GM18868 (cell line): ENCODE measurements around the gene KLHL25.
A peak's percentile ranks its signal among the peaks of the same experiment; 100 is the strongest.

Experiments
- ATAC-seq: cut with Tn5 transposase; IDR thresholded peaks from one replicate; pipeline ENCODE4 v1.9.1; 2021; ENCODE audit warnings: mild to moderate bottlenecking, moderate library complexity; ENCODE audit not compliant: unreplicated experiment

The KLHL25 gene

DNA sequence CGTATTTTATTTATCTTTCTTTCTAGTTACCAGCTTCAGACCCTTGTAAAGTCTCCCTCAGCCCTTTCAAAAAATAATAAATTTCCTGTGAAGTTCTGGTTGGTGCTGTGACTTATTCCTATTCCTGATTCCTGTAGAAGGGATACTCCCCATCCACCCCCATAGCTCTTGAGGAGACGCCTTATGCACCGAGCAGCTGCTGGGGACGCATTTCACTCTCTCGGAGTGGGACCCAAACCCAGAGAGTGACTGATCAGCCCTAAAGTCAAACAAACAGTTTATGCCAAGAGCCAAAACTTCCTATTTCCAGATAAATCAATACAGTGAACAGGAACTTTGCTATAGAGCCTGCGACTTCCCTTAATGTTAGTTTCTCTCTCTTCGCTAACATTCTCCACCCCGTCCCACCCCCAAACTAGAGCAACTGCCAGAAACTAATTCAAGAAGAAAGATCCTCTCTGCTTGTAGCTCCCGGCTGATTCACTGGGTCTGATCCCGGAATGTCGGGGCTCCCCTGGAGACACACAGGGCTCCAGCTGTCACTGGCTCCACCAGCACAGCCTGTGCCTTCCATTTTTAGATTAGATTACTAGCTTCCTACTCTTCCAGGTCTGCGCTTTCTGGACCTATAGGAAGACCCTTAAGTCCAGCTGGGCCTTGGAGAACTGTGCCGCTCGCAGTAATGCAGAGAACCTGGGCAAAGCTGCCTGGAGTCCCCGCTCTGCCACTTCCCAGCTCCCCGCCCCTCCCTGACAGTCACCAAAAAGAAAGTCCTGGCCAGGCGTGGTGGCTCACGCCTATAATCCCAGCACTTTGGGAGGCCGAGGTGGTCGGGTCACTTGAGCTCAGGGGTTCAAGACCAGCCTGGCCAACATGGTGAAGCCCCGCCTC is 45.2 kb downstream of the KLHL25 start:
- no peak for ATAC-seq

DNA sequence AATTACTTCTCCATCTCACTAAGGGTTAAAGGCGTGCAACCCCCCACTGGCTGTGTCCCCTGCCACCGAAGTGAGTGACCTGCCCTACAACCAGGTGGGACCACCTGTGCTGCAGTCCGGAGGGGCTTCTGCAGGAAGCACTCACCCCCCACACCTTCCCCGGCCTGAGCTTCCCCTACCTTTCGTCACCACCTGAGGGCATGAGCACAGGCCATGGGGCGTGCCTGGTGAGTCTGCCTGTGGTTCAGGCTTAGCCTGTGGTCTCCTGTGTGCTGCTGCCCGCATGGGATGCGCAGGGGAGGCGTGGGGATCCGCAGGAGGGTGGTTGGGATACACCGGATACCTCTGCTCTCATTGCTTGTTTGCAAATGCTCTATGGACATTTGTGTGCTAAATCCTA is 46.0 kb downstream of the KLHL25 start:
- no peak for ATAC-seq

DNA sequence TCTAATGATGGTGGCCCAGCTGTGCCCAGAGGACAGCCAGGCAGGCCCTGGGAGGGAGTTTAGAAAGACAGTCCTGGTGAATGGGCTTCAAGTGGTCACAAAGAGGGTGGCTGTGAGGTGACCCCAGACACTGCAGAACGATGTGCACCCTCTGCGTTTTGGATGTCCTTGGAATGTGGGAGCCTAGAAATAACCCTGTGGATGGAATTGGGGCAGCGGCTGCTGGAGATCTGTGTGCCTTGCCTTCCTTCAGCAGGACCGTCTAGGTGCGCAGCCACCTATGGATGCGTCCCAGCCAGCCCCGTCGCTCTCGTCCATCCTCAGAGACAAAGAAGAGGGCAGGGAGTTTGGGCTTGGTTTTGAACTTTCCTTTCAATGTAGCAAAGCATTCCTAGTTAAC is 46.5 kb downstream of the KLHL25 start:
- no peak for ATAC-seq

DNA sequence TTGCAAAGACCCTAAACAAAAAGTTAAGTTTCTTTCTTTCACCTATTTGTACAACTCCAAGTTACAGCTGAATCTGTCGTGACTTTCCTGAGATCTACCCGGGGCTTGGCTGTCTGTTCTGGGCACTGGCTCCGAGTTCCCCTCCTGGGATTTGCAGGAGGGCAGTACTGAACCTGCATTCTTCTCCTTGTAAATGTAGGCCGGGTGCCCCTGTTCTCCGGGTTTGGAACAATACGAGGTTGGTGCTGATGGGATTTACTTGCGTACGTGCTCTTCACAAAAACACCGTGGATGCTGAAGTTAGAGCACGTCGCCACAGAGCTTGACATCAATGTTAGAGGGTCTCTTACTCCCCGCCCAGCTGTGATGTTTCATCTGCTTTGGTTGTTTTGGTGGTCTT is 48.1 kb downstream of the KLHL25 start:
- ATAC-seq: no peak

DNA sequence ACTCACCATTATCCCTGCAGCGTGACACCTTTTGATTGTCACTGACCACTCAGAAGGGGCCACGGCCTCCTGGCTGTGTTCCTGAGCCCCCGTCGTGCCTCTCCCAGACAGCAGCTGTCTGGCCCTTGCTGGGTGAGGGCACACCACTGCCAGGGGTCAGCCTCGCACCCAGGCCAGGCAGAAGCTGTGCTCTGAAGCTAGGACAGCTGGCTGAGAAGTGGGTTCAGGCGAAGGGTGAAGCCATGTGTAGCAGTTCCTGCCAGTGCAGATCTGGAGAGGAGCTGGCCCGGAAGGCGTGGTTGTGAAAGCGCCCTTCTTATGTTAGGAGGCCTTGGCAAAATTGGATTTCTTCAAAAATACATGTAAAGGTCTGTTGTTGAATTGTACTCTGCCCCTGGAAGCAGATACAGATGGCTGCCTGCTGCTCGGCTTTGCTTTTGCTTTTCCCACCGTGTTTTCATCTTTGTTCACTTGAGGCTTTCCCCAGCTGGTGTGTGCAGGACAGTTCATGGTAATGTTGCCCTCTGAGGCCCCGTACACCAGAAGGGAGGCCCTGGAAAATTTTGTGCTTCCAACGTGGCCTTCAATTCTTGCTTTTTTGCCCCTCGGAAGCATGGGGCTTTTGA is 49.1 kb downstream of the KLHL25 start:
- no peak for ATAC-seq

DNA sequence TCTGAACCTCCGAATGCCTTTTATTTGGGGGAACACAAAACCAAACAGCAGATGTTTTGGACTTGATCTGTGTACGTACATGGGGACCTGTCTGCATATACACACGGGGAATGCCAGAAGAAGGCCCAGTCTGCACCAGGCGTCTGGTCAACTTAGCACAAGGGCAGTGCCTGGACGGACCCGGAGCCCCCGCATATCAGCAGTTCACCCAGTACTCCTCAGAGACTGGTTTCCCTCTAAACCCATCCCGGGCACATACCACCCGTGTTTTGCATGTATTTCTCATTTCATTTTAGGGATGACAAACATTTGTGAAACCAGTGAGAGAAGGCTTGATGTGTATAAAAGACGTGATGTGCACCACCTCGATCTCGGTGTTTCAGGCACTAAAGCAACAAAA is 49.7 kb downstream of the KLHL25 start:
- ATAC-seq: no peak

DNA sequence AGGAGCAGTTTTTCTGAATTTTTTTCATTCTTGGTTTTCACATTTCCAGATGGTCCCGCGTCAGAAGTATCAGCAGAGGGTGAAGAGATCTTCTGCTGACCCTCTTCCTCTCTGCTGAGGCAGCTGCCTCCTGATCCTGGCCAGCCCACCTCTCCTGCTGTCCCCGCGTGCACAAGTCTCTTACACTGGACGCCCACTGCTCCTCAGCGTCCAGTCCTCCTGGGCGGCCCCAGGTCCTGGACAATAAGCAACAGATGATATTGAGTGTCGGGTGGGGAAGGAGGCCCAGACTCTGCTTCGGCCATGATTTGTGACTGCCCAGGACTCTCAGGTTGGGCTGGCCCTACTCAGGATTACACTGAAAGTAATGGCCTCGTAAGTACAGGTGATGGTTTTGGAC is 50.1 kb downstream of the KLHL25 start:
- ATAC-seq: no peak

DNA sequence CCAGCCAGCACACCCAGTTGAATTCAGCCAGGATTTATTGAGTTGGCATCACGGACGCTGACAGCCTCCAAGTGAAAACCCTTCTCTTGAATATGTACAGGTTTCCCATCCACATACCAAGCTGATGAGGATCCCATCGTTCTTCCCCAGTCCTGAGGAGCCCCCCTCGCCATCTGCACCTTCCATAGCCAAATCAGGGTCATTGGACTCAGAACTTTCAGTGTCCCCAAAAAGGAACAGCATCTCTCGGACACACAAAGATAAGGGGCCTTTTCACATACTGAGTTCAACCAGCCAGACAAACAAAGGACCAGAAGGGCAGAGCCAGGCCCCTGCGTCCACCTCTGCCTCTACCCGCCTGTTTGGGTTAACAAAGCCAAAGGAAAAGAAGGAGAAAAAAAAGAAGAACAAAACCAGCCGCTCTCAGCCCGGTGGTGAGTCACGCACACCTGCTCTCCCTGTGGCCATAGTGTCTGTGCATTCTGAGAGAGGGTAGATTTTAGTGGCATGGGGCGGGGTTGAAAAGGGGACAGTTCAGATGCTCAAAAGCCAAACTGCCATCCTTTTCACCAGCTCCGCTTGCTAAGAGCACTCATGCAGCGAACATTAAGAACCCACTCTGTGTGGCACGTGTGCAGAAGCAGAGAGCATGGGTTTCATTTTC is 51.2 kb downstream of the KLHL25 start:
- ATAC-seq: no peak

DNA sequence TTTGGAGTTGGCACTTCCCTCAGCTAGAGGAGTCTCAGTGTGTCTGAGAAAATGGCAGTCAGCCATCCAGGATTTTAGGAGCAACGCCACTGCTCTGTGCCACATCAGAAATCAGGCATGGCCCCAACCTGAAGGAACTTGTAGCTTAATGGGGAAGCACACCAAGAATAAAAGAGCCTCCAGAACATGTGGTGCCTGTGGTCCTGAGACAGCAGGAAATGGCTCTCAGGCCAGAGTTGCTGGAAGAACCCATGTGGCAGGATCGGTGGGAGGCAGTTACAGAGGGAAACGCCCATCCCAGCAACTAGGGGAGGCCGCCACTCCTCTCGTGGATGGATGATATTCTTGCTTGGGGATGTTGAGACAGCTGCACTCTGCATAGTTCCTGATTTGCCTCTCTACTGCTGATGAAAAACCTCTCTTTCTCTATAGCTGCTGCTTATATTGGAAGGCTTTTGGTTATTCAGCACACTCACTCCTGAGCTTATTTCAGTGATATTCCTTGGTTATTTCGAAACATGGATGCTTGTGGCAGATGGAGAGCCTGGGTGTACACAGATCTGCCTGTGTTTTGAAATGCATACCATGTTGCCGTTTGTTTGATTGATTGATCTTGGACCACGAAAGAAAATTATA is 52.4 kb downstream of the KLHL25 start:
- no peak for ATAC-seq

DNA sequence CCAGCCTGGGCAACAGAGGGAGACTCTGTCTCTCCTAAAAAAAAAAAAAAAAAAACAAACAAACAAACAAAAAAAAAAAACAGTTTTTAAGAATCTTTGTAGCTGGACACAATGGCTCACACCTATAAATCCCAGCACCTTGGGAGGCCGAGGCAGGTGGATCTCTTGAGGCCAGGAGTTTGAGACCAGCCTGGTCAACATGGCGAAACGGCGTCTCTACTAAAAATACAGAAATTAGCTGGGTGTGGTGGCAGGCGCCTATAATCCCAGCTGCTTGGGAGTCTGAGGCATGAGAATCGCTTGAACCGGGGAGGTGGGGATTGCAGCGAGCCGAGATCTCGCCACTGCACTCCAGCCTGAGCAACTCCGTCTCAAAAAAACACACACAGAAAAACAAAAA is 53.1 kb downstream of the KLHL25 start:
- ATAC-seq: no peak

DNA sequence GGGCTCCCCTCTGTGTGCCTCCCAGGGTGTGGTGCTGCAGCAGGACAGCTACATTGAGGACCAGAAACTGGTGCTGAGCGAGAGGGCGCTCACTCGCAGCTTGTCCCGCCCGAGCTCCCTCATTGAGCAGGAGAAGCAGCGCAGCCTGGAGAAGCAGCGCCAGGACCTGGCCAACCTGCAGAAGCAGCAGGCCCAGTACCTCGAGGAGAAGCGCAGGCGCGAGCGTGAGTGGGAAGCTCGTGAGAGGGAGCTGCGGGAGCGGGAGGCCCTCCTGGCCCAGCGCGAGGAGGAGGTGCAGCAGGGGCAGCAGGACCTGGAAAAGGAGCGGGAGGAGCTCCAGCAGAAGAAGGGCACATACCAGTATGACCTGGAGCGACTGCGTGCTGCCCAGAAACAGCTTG is 53.7 kb downstream of the KLHL25 start:
- no peak for ATAC-seq

DNA sequence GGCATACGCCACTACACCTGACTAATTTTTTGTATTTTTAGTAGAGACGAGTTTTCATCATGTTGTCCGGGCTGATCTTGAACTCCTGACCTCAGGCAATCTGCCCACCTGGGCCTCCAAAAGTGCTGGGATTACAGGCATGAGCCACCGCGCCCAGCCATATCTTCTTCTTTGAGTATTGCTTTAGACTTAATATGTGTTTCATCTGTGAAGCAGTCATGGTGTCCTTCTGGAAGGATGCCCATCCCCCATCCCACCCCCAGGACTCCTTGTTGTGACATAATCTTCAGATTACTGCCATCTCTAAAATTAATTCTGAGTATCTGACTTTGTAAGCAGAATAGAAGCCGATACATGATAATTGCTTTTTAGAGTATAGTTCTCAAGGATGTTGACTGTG is 57.7 kb downstream of the KLHL25 start:
- no peak for ATAC-seq

DNA sequence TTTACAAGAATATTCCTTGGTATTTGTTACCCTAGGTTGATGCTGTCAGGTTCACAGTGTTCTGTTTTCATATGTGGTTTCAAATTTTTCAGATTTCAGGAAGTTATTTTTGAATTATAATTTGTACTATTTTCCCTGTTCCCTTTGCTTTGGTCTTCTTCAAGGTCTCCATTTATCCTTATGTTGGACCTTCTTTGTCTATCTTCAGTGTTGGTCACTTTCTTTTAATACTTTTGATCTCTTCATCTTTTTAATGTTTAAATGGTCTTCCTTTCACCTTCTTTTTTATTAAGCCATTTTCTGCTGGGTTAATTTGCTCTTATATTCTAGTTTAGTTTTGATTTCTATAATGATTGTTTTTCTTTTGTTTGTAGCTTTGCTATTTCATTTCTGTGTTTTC is 61.3 kb downstream of the KLHL25 start:
- ATAC-seq: no peak

DNA sequence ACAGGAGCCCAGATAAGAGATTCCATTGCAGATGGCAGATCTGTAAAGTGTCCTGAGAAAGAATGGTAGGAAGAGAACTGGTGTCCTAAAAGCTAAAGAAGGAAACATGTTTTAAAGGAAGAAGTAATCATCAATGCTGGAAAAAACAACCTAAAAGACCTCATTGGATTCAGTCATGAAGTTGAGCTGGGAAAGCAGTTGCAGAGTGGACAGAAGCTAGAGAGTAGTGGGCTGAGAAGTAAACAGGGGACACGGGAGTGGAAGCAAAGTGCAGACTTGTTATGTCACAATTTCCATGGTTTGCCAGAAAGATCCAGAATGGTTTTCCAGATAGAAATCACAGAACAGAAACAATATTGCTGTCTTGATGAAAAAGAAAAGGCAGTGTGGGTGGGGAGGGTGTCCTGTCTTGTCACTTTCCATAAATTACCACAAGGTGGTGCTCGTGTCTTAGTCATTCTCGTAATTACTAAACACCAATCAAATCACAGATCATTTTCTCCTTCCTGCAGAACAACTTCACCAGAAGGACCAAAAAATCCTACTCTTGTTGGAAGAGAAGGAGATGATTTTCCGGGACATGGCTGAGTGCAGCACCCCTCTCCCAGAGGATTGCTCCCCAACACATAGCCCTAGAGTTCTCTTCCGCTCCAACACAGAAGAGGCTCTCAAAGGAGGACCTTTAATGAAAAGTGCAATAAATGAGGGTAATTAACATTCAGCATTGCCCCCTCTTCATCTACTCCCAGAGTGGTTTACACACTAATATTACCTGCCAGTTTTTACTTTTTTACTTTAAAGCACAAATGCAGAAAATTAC is 64.5 kb downstream of the KLHL25 start:
- peak; percentile 84 for ATAC-seq

DNA sequence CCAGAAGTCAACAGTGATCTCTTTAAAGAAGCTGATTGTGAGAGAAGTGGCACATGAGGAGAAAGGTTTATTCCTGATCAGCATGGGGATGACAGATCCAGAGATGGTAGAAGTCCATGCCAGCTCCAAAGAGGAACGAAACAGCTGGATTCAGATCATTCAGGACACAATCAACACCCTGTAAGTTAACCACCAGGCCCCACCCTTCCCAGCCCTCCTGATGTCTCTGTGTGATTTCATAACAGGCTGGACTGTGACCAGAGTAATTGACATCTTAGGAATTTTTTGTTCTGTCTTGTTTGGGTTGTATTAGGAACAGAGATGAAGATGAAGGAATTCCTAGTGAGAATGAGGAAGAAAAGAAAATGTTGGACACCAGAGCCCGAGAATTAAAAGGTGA is 67.7 kb downstream of the KLHL25 start:
- no peak for ATAC-seq

DNA sequence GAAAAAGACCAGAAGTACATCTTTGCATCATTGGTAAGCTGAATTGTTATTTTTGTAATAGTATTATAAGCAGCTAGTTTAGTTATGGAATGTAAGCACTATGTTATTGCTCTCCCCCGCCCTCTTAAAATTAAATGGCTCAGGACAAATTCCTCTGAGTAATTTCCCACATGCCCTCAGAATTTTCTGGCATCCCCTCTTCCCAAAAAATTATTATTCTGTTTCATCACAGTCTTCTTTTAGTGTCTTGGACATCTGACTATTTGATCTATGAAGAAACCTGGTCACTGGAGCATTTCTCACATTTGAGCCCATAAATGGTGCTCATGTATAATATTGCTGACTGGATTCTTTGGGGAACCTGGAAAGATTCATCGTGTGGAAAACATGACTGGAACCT is 68.3 kb downstream of the KLHL25 start:
- ATAC-seq: no peak

DNA sequence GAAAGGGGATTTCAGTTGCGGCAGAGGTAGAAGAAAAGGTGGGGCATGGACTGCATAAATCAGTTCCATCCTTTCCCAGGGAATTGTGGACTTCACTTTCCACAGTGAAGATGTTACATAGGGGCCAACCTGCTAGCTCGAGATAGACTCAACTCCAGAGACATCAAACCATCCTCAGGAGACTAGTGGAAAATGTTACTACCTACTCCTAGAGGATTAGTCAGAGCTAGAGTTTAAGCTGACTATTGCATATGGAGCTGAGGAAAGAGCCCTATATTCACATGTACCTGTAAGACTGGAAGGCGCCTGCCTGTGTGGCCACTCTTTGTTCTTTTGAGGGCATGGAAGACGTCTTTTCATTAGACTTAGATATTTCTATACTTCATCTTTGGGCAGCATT is 69.2 kb downstream of the KLHL25 start:
- ATAC-seq: no peak

DNA sequence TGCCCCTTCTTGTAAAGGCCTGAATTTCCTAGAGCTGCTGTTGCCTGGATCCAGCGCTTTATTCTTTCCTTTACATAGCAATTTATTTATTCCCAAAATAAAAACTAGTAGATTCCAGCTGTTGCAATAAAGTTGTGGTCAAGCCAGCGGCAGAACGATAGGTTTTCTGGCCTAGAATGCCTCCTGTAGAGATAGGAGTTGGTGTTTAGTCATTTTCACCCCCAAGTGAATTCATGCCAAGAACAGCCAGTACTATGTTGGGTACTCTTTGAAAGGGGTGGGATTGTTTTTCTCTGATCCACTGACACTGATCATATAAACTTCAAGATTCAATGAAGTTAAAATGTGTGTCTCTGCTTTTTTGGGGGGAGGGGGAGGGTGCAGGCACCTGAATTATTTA is 69.7 kb downstream of the KLHL25 start:
- no peak for ATAC-seq

DNA sequence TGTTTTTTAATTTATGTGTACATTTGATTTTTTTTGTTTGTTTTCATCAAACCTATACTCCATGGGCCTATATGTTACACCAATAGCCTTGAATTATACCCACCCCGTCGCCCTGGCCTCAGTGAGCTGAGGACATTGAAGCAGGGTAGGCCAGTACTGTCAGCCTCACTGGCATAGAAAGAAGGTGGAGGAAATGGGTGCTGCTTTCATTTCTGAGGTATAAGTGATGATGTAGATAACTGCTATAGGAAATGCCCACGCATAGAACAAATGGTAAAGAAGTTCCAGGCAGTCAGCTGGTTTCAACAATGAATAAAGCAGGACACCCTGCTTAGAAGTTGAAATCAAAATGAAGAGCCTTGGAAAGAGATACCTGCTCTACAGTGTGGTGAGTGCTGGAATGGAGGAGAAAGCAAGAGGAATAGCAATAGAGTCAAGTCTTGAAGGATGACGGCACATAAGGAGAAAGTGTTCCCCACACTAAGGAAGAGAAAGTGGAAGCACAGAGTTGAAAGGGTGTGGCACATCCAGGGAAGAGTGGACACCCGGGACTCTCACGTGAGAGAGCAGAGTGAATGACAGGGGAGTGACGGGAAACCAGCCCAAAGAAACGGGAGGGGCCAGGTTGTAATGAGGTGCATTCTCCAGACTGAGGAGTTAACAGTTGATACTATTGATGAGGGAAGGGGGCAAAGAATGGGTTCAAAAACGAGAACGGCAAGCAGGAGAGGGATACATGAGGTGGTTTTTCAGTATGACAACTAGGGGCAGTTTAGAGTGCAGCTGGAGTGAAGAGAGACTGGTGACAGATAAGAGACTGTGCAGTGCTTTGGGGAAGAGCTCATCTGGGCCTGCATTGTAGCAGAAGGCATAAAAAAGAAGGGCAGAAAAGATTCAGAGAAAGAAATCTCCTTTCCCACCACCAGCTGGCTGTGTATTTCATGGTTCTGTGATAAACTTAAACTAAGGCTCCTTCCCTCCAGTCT is 70.5 kb downstream of the KLHL25 start:
- no peak for ATAC-seq
